Mesenchymal stem cell (in vitro differentiated cells and primary cell): ENCODE results near the gene KRTAP12-3.

Experiments used
- DNase-seq: peaks from one replicate; pipeline ENCODE4 v3.0.0-alpha.2; 2013
- H2AFZ ChIP-seq: one replicate; pipeline ENCODE4 v1.6.1; 2013; ENCODE audit warnings: low read depth, mild to moderate bottlenecking, control low read depth, inconsistent platforms, low read length, moderate library complexity
- H2AK5ac ChIP-seq: 2 replicates; pipeline ENCODE4 v1.6.1; 2013; ENCODE audit warnings: low read length, moderate library complexity, mild to moderate bottlenecking, inconsistent platforms; ENCODE audit not compliant: severe bottlenecking
- H2BK120ac ChIP-seq: one replicate; pipeline ENCODE4 v1.6.1; 2013; ENCODE audit warnings: low read depth, mild to moderate bottlenecking, inconsistent platforms, low read length, moderate library complexity
- H2BK12ac ChIP-seq, 2 experiments: one replicate each; pipeline ENCODE4 v1.6.1; 2013; ENCODE audit warnings: inconsistent platforms in 2 of 2, low read length in 2 of 2, mild to moderate bottlenecking in 2 of 2, moderate library complexity in 2 of 2, control low read depth in 1 of 2
- H2BK15ac ChIP-seq: one replicate; pipeline ENCODE4 v1.6.1; 2013; ENCODE audit warnings: mild to moderate bottlenecking, low read depth, inconsistent platforms; ENCODE audit not compliant: poor library complexity, severe bottlenecking
- H2BK5ac ChIP-seq: 2 replicates; pipeline ENCODE4 v1.6.1; 2013; ENCODE audit warnings: low read depth, mild to moderate bottlenecking, low read length, control low read depth, inconsistent platforms; ENCODE audit not compliant: poor library complexity, severe bottlenecking
- H3K14ac ChIP-seq, 2 experiments: one replicate each; pipeline ENCODE4 v1.6.1; 2013; ENCODE audit warnings: inconsistent platforms in 2 of 2, low read length in 2 of 2, control low read depth in 1 of 2, mild to moderate bottlenecking in 1 of 2, moderate library complexity in 1 of 2
- H3K18ac ChIP-seq, 2 experiments: one replicate each; pipeline ENCODE4 v1.6.1; 2013; ENCODE audit warnings: inconsistent platforms in 2 of 2, low read length in 2 of 2, control low read depth in 1 of 2, low read depth in 1 of 2, mild to moderate bottlenecking in 1 of 2
- H3K23ac ChIP-seq, 2 experiments: one replicate each; pipeline ENCODE4 v1.6.1; 2013; ENCODE audit warnings: inconsistent platforms in 2 of 2, low read length in 2 of 2, mild to moderate bottlenecking in 2 of 2, moderate library complexity in 2 of 2, control low read depth in 1 of 2
- H3K27ac ChIP-seq: 2 replicates; pipeline ENCODE4 v1.5.1; 2013; ENCODE audit warnings: mild to moderate bottlenecking, moderate library complexity, low read length, control low read depth, inconsistent platforms; ENCODE audit not compliant: poor library complexity, severe bottlenecking
- H3K27me3 ChIP-seq, 2 experiments: 2 replicates each; pipeline versions ENCODE4 v1.6.1 to v1.7.0; 2013; ENCODE audit warnings: low read length in 2 of 2, mild to moderate bottlenecking in 2 of 2, moderate library complexity in 2 of 2, control low read depth in 1 of 2, inconsistent platforms in 1 of 2; ENCODE audit not compliant: control insufficient read depth in 1 of 2, insufficient read depth in 1 of 2
- H3K36me3 ChIP-seq, 2 experiments: 2 replicates each; pipeline versions ENCODE4 v1.6.1 to v1.7.0; 2013; ENCODE audit warnings: low read length in 2 of 2, control low read depth in 1 of 2, inconsistent platforms in 1 of 2, low read depth in 1 of 2, mild to moderate bottlenecking in 1 of 2; ENCODE audit not compliant: insufficient read depth in 2 of 2, control insufficient read depth in 1 of 2
- H3K4ac ChIP-seq, 2 experiments: one replicate each; pipeline ENCODE4 v1.6.1; 2013; ENCODE audit warnings: inconsistent platforms in 2 of 2, low read length in 2 of 2, mild to moderate bottlenecking in 2 of 2, moderate library complexity in 2 of 2, control low read depth in 1 of 2, low read depth in 1 of 2
- H3K4me1 ChIP-seq: 2 replicates; pipeline ENCODE4 v1.6.1; 2013; ENCODE audit warnings: low read depth, low read length, control low read depth; ENCODE audit not compliant: control insufficient read depth, insufficient read depth
- H3K4me2 ChIP-seq: 2 replicates; pipeline ENCODE4 v1.6.1; 2013; ENCODE audit warnings: low read length, mild to moderate bottlenecking, inconsistent platforms; ENCODE audit not compliant: poor library complexity, severe bottlenecking
- H3K4me3 ChIP-seq, 2 experiments: 2 replicates each; pipeline versions ENCODE4 v1.5.1 to v1.7.0; 2013; ENCODE audit warnings: low read length in 2 of 2, mild to moderate bottlenecking in 2 of 2, control low read depth in 1 of 2, low read depth in 1 of 2; ENCODE audit not compliant: insufficient read depth in 1 of 2
- H3K79me1 ChIP-seq: replicated peaks from 2 replicates; pipeline ENCODE4 v1.6.1; 2013; ENCODE audit warnings: mild to moderate bottlenecking, control low read depth, low read length, inconsistent platforms; ENCODE audit not compliant: poor library complexity, severe bottlenecking
- H3K9ac ChIP-seq: 2 replicates; pipeline ENCODE4 v1.7.0; 2013; ENCODE audit warnings: mild to moderate bottlenecking, low read length, moderate library complexity
- H3K9me3 ChIP-seq: 2 replicates; pipeline ENCODE4 v1.7.0; 2013; ENCODE audit warnings: mild to moderate bottlenecking, low read length; ENCODE audit not compliant: control insufficient read depth
- H4K8ac ChIP-seq: one replicate; pipeline ENCODE4 v1.6.1; 2013; ENCODE audit warnings: inconsistent platforms, mild to moderate bottlenecking, low read length, moderate library complexity
- H4K91ac ChIP-seq: one replicate; pipeline ENCODE4 v1.6.1; 2013; ENCODE audit warnings: mild to moderate bottlenecking, low read length, inconsistent platforms
- WGBS: methylation state at CpG from one replicate; pipeline ENCODE4 v1.1.7; 2013; ENCODE audit warnings: mixed read lengths; 5-methylcytosine and 5-hydroxymethylcytosine counted together

The KRTAP12-3 gene

DNA sequence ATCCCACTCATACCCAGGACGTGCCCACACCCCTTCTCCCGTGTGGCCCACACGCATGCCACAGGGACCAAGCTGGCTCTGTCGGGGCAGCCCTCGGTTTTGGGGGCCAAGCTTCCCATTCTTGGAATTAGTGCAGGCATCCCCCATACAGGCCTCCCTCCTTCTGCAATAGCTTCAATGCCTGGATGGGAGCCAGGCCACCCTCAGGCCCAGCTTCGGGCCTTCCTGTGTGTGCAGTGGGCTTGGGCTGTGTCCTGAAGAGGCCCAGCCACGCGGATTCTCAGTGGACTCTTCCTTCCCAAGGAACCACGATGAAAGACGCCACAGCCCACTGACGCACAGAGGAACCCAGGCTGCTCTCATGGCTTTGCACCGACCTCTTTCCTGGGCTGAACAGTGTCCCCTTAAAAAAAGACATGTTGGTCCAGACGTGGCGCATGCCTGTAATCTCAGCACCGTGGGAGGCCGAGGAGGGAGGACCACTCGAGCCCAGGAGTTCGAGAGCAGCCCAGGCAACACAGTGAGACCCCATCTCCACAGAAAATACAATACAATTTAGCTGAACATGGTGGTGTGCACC lies 8.1 kb upstream of the KRTAP12-3 start:
- Histone ChIP-seq H3K9me3 (peaks cover 6% of the 10 kb centered on the region), H2BK120ac (no peak overlapping the region), H2BK15ac (no peak overlapping the region), H2BK12ac (no peak overlapping the region), H3K4me1 (peaks cover 2% of the 10 kb centered on the region), H3K27me3 (peaks cover 3 to 10% of the 10 kb centered on the region in 2 experiments), H3K23ac (no peak overlapping the region), H2AFZ (no peak overlapping the region), H2BK5ac (no peak overlapping the region), H3K18ac (no peak overlapping the region), H4K91ac (no peak overlapping the region), H3K36me3 (no peaks in the 10 kb centered on the region), H3K79me1 (no peaks in the 10 kb centered on the region), H3K9ac (no peak overlapping the region), H2AK5ac (no peak overlapping the region), H3K4me2 (no peak overlapping the region), H4K8ac (no peak overlapping the region), H3K14ac (no peak overlapping the region), H3K27ac (no peak overlapping the region), H3K4ac (no peak overlapping the region), H3K4me3 (no peak overlapping the region)
- 86% methylated on average over 18 of the region's 18 CpGs for WGBS
- no peak for DNase-seq

DNA sequence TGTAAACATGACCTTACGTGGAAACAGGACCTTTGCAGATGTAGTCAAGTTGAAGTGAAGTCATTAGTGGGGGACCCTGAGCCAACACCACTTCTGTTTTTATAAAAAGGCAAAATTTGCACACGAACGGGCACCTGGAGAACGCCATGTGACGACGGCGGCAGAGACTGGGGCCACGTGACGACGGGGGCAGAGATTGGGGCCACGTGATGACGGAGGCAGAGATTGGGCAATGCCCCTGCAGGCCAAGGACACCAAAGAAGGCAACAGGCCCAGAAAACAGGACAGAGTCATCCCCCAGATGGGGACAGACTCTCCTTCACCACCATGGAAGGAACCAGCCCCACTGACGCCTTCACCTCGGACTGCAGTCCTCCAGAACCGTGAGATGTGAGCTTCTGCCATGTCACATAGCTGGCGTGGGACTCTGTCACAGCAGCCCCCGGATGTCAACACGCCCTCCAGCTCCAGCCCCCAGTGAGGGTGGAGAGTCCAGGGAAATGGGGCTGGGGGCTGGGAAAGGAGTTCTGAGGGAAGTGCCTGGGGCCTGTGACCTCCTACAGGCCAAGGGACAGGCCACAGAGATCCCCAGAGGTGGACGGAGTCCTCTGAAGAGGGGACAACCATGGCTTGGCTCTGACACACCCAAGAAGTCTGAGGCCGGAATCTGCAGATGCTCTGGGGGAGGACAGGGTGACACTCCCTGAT lies 7.3 kb upstream of the KRTAP12-3 start:
- no peak overlapping the region for H4K8ac ChIP-seq
- H3K4me1 ChIP-seq = peaks cover 2% of the 10 kb centered on the region
- H2AK5ac ChIP-seq = no peak overlapping the region
- no peak overlapping the region for H2BK5ac ChIP-seq
- H3K23ac ChIP-seq = no peak overlapping the region
- H3K27ac ChIP-seq = no peak overlapping the region
- no peak overlapping the region for H2BK12ac ChIP-seq
- no peak overlapping the region for H3K4me3 ChIP-seq
- H3K9me3 ChIP-seq = no peaks in the 10 kb centered on the region
- peaks cover 3 to 10% of the 10 kb centered on the region in 2 experiments for H3K27me3 ChIP-seq
- H4K91ac ChIP-seq = no peak overlapping the region
- no peak overlapping the region for H3K14ac ChIP-seq
- H2AFZ ChIP-seq = no peak overlapping the region
- no peak overlapping the region for H2BK120ac ChIP-seq
- H3K36me3 ChIP-seq = no peaks in the 10 kb centered on the region
- no peak overlapping the region for H3K18ac ChIP-seq
- WGBS = 87% methylated on average over 20 of the region's 20 CpGs
- H3K4me2 ChIP-seq = no peak overlapping the region
- H3K4ac ChIP-seq = no peak overlapping the region
- H2BK15ac ChIP-seq = no peak overlapping the region
- no peaks in the 10 kb centered on the region for H3K79me1 ChIP-seq
- H3K9ac ChIP-seq = no peak overlapping the region
- DNase-seq = no peak

DNA sequence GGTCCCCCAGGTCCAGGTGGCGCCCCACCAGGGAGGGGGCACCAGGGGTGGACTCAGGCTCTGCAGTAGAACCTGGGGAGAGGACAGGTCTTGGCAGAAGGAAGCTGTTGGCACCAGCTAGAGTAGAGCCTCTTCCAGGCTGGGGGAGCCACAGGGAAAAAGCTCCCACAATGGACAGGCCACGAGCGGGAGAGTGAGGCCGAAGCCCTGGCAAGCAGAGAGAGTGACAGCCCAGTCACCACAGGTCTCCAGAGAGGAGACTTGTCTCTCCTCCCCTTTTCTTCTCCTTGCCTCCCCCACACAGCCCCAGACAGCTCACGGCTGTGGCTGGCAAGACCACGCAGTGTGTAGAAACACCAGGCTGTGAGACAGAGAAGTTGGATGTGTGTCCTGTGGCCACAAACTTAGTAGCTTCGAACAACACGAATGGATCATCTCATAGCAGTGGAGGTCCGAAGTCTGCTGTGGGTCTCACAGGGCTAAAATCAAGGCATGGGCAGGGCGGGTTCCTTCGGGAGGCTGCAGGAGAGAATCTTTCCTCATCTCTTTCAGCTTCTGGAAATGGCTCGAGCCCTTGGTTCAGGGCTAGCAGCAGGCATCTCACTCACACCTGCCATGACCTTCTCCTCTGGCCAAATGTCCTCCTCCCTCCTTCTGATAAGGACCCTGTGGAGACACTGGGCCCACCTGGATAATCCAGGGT lies 6.6 kb upstream of the KRTAP12-3 start:
- H2BK15ac ChIP-seq = no peak overlapping the region
- no peak overlapping the region for H4K91ac ChIP-seq
- H3K36me3 ChIP-seq = no peaks in the 10 kb centered on the region
- H3K9me3 ChIP-seq = peaks cover 3% of the 10 kb centered on the region
- H3K4ac ChIP-seq = no peak overlapping the region
- no peak overlapping the region for H3K9ac ChIP-seq
- H3K27ac ChIP-seq = no peak overlapping the region
- peaks cover 3 to 10% of the 10 kb centered on the region in 2 experiments for H3K27me3 ChIP-seq
- H4K8ac ChIP-seq = no peak overlapping the region
- H2BK5ac ChIP-seq = no peak overlapping the region
- H2AK5ac ChIP-seq = no peak overlapping the region
- WGBS = 77% methylated on average over 9 of the region's 12 CpGs
- no peak overlapping the region for H3K23ac ChIP-seq
- H3K4me2 ChIP-seq = no peak overlapping the region
- H3K14ac ChIP-seq = no peak overlapping the region
- no peak overlapping the region for H2AFZ ChIP-seq
- no peak overlapping the region for H3K4me3 ChIP-seq
- H2BK120ac ChIP-seq = no peak overlapping the region
- no peak overlapping the region for H3K18ac ChIP-seq
- DNase-seq = no peak
- no peaks in the 10 kb centered on the region for H3K79me1 ChIP-seq
- H3K4me1 ChIP-seq = peaks cover 2% of the 10 kb centered on the region
- H2BK12ac ChIP-seq = no peak overlapping the region

DNA sequence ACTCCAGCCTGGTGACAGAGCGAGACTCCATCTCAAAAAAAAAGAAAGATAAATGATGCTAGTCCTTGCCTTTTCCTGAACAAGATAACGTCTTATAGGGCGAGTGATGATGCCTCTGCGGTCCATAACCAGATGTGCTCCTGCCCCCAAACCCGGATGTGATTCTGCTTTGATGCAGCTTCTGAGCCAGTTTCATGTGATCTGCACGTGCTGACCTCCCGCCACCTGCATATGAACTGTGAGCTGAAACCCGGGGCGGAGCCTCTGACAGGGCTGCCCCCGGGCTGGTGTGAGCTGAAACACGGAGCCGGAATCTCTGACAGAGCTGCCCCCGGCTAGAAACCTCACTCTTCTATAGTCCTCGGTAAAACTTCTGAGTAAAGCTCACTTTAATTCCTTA lies 4.6 kb upstream of the KRTAP12-3 start:
- Histone ChIP-seq H2BK12ac (no peak overlapping the region), H2BK120ac (no peak overlapping the region), H3K9me3 (peaks cover 11% of the 10 kb centered on the region), H3K27ac (no peak overlapping the region), H3K27me3 (peaks cover 0 to under 1% of the 10 kb centered on the region in 2 experiments), H4K91ac (no peak overlapping the region), H3K23ac (no peak overlapping the region), H2BK5ac (no peak overlapping the region), H2BK15ac (no peak overlapping the region), H3K9ac (no peak overlapping the region), H4K8ac (no peak overlapping the region), H3K4me3 (no peak overlapping the region), H3K4me2 (no peak overlapping the region), H3K14ac (no peak overlapping the region), H3K18ac (no peak overlapping the region), H2AFZ (no peak overlapping the region), H3K36me3 (no peaks in the 10 kb centered on the region), H3K4ac (no peak overlapping the region), H3K4me1 (peaks cover 2% of the 10 kb centered on the region), H2AK5ac (no peak overlapping the region), H3K79me1 (no peaks in the 10 kb centered on the region)
- no peak for DNase-seq
- WGBS = 81% methylated on average over 11 of the region's 14 CpGs
